Measurements from ENCODE around the gene SMYD3. TPM values are rescaled to one million over a fixed set of nuclear protein-coding genes. Genes with fewer than 3 reads are reported as not detected.

The SMYD3 gene
- total and polyA plus RNA-seq, 2 donors (not counting 1 experiment from before 2014, with no cell fraction given): 9.7 to 37.2 TPM

- no peak overlapping the region for H3K4me2 ChIP-seq (replicated peaks; ENCODE audit: low read depth, low read length, poor library complexity, severe bottlenecking)
- no peaks in the 10 kb centered on the region for H4K20me1 ChIP-seq (ENCODE audit: control insufficient read depth, insufficient read depth, low read length, poor library complexity, severe bottlenecking)
- intact Hi-C loops (cut with micrococcal nuclease): no loop called here
- TF ChIP-seq EZH2 (IDR thresholded peaks at IDR 0.05; ENCODE audit: borderline replicate concordance, insufficient read depth, low read depth, low read length, poor library complexity, severe bottlenecking): no peak
- TF ChIP-seq CTCF (IDR thresholded peaks at IDR 0.05): no peak
- DNase-seq (no peak), ATAC-seq (ENCODE audit: low read depth) (no peak)
- no peak overlapping the region for H3K4me3 ChIP-seq (ENCODE audit: control extremely low read depth in 1 of 5, extremely low read depth in 1 of 5, insufficient read depth in 1 of 5, low read depth in 2 of 5, low read length in 4 of 5)
- no peaks in the 10 kb centered on the region for H3K79me2 ChIP-seq (ENCODE audit: control insufficient read depth, insufficient read depth, low read length)
- H3K27me3 Mint-ChIP-seq: no peaks in the 10 kb centered on the region
- H3K4me1 ChIP-seq (ENCODE audit: control insufficient read depth in 2 of 2, insufficient read depth in 2 of 2, low read length in 2 of 2): no peaks in the 10 kb centered on the region
- CTCF ChIA-PET: no interaction called here
- H3K4me1 Mint-ChIP-seq: no peaks in the 10 kb centered on the region
- 93% methylated on average over 2 of the region's 5 CpGs for WGBS (ENCODE audit: insufficient coverage)
- no peak overlapping the region for H3K27ac ChIP-seq (ENCODE audit: low read length in 2 of 2)
- H3K9me3 Mint-ChIP-seq (ENCODE audit: insufficient read depth): no peaks in the 10 kb centered on the region
- H3K4me3 Mint-ChIP-seq: no peak overlapping the region
- no peak overlapping the region for H3K27ac Mint-ChIP-seq
- H3K9me3 ChIP-seq (ENCODE audit: control extremely low read depth in 1 of 3, control insufficient read depth in 2 of 3, insufficient read depth in 1 of 3, low read length in 2 of 3): no peaks in the 10 kb centered on the region
- H3K9ac ChIP-seq (ENCODE audit: low read length): no peak overlapping the region
- H3K27me3 ChIP-seq (replicated peaks in 1 of 4; ENCODE audit: control extremely low read depth in 1 of 4, control insufficient read depth in 3 of 4, insufficient read depth in 4 of 4, low read length in 3 of 4): no peaks in the 10 kb centered on the region
- POLR2A ChIA-PET: no interaction called here
- peaks cover 0 to 4% of the 10 kb centered on the region in 2 experiments for H3K36me3 ChIP-seq (replicated peaks in 1 of 2; ENCODE audit: control extremely low read depth in 1 of 2, control insufficient read depth in 1 of 2, extremely low read depth in 1 of 2, insufficient read depth in 2 of 2, low read length in 1 of 2)
- H2AFZ ChIP-seq (ENCODE audit: insufficient read depth, low read depth, low read length, poor library complexity, severe bottlenecking): no peak overlapping the region
Observed at GRCh38 chr1:245837718-245838117, 669.4 kb downstream of the SMYD3 start.

- Mint-ChIP-seq H3K27me3 (no peaks in the 10 kb centered on the region), H3K4me3 (no peak overlapping the region), H3K9me3 (ENCODE audit: insufficient read depth) (no peaks in the 10 kb centered on the region), H3K27ac (no peak overlapping the region), H3K4me1 (no peaks in the 10 kb centered on the region)
- Histone ChIP-seq H3K9me3 (ENCODE audit: control extremely low read depth in 1 of 3, control insufficient read depth in 2 of 3, insufficient read depth in 1 of 3, low read length in 2 of 3) (no peaks in the 10 kb centered on the region), H3K36me3 (replicated peaks in 1 of 2; ENCODE audit: control extremely low read depth in 1 of 2, control insufficient read depth in 1 of 2, extremely low read depth in 1 of 2, insufficient read depth in 2 of 2, low read length in 1 of 2) (peaks cover 0 to 4% of the 10 kb centered on the region in 2 experiments), H3K27ac (ENCODE audit: low read length in 2 of 2) (no peak overlapping the region), H2AFZ (ENCODE audit: insufficient read depth, low read depth, low read length, poor library complexity, severe bottlenecking) (no peak overlapping the region), H4K20me1 (ENCODE audit: control insufficient read depth, insufficient read depth, low read length, poor library complexity, severe bottlenecking) (no peaks in the 10 kb centered on the region), H3K27me3 (replicated peaks in 1 of 4; ENCODE audit: control extremely low read depth in 1 of 4, control insufficient read depth in 3 of 4, insufficient read depth in 4 of 4, low read length in 3 of 4) (no peaks in the 10 kb centered on the region), H3K4me1 (ENCODE audit: control insufficient read depth in 2 of 2, insufficient read depth in 2 of 2, low read length in 2 of 2) (no peaks in the 10 kb centered on the region), H3K79me2 (ENCODE audit: control insufficient read depth, insufficient read depth, low read length) (no peaks in the 10 kb centered on the region), H3K4me2 (replicated peaks; ENCODE audit: low read depth, low read length, poor library complexity, severe bottlenecking) (no peak overlapping the region), H3K4me3 (ENCODE audit: control extremely low read depth in 1 of 5, extremely low read depth in 1 of 5, insufficient read depth in 1 of 5, low read depth in 2 of 5, low read length in 4 of 5) (no peak overlapping the region), H3K9ac (ENCODE audit: low read length) (no peak overlapping the region)
- 100% methylated on average over 3 of the region's 6 CpGs for WGBS (ENCODE audit: insufficient coverage)
- no peak for ATAC-seq (ENCODE audit: low read depth)
- CTCF ChIA-PET: no interaction called here
- TF ChIP-seq EZH2 (IDR thresholded peaks at IDR 0.05; ENCODE audit: borderline replicate concordance, insufficient read depth, low read depth, low read length, poor library complexity, severe bottlenecking) (no peak), CTCF (IDR thresholded peaks at IDR 0.05) (no peak)
- intact Hi-C loops (cut with micrococcal nuclease): no loop called here
- POLR2A ChIA-PET: no interaction called here
- no peak for DNase-seq
Observed at GRCh38 chr1:245835386-245835785, 671.7 kb downstream of the SMYD3 start.
